H1 (cell line): ENCODE results near the gene LNPEP. TPM values are rescaled to one million over a fixed set of nuclear protein-coding genes. Genes with fewer than 3 reads are reported as not detected.

Experiments
- POU5F1 ChIP-seq: IDR thresholded peaks from 2 replicates; pipeline ENCODE4 v1.6.1; 2011; ENCODE audit warnings: low read depth, mild to moderate bottlenecking, low read length, moderate library complexity
- RAD21 ChIP-seq, 2 experiments: IDR thresholded peaks in 1 of 2; conservative IDR thresholded peaks in 1 of 2; 2 replicates each; pipeline ENCODE4 v1.6.1; 2011; ENCODE audit warnings: low read depth in 2 of 2, low read length in 2 of 2, improper control_type of control experiment in 1 of 2, inconsistent platforms in 1 of 2, mild to moderate bottlenecking in 1 of 2, moderate library complexity in 1 of 2
- polyA plus RNA-seq, 7 experiments: library from polyadenylated mRNA; depleted of rRNA in 3 of 7; stranded (reverse) in 5 of 7; unstranded in 2 of 7; fragments of >200 nt in 5 of 7; fragments of 200-250 nt in 2 of 7; gene quantifications; 1 replicate in 5 of 7; 2 replicates in 1 of 7; 4 replicates in 1 of 7; pipeline versions ENCODE4 v1.2.1 to v1.2.3, GENCODE V29; 2011 to 2013; ENCODE audit warnings: missing spikeins in 2 of 7, mixed read lengths in 2 of 7
- total RNA-seq: library from RNA; stranded (reverse); fragmentation: NEBNext Ultra II Directional; extraction: Animal tissue kit (Norgen Biotek cat#: 25700); gene quantifications from 2 replicates; pipeline ENCODE4 v1.2.1, GENCODE V29; 2021

The LNPEP gene
- total and polyA plus RNA-seq, 2 of the 8 experiments (the other 6 are each of a cell fraction or from before 2014, with no cell fraction given) = 1.8 to 4.5 TPM

GRCh38 chr5:97009212-97009898, 73.5 kb downstream of the LNPEP start (continued):
- TF ChIP-seq RAD21 (IDR thresholded peaks at IDR 0.05 in 1 of 2, conservative IDR thresholded peaks at IDR 0.05 in 1 of 2; ENCODE audit: low read depth in 2 of 2, low read length in 2 of 2) (no peak), POU5F1 (no peak)
